C4-2B (cell line): ENCODE measurements around the gene LAMB1.

Source experiments
- CTCF ChIP-seq: fragments of 450-650 bp; conservative IDR thresholded peaks from 2 replicates; pipeline ENCODE4 v1.5.1; 2017; ENCODE audit warnings: mild to moderate bottlenecking
- ZFX ChIP-seq: fragments of 450-650 bp; IDR thresholded peaks from 2 replicates; pipeline ENCODE4 v1.6.1; 2017

GRCh38 chr7:107933386-107934013, 69.5 kb downstream of the LAMB1 start:
- TF ChIP-seq CTCF (no peak), ZFX (no peak)
